ENCODE data around the gene OCLN.
"Not testable (repeated sequence)": the region's sequence is repeated elsewhere in the genome, so short reads cannot be mapped to it uniquely, and the experiment has no call there.

The OCLN gene

DNA sequence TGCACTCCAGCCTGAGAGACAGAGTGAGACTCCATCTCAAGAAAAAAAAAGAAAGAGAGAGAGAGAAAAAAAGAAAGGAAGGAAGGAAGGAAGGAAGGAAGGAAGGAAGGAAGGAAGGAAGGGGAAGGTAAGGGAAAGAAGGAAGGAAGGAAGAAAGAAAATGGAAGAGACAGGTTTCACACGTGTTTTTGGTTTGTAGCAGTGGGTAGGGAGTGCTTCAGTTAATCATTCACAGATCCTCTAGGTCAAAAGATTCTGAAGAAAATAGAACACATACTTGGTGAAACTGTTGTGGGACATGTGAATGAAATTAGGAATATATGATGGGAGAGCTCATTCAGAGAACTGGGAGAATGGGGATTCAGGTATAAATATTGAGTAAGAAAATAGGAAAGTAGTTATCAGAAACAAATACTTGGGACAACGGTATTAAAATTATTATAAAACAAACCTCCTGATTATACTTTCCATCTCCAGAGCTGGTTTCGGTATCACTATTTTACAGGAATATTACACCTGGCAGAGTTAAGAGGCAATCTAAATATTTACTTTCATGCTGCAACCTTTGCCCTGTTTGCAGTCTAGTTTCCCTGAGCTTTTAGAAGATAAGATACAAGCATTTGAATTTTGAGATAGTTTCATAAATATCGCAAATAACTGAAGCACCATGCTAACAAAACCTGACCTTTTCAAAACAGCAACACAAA, 40.5 kb upstream of the OCLN start:
- H3K27me3 ChIP-seq (ENCODE audit: low read depth, low read length), result no peaks in the 10 kb centered on the region
- H2AFZ ChIP-seq (ENCODE audit: low read depth, low read length), result no peak overlapping the region

DNA sequence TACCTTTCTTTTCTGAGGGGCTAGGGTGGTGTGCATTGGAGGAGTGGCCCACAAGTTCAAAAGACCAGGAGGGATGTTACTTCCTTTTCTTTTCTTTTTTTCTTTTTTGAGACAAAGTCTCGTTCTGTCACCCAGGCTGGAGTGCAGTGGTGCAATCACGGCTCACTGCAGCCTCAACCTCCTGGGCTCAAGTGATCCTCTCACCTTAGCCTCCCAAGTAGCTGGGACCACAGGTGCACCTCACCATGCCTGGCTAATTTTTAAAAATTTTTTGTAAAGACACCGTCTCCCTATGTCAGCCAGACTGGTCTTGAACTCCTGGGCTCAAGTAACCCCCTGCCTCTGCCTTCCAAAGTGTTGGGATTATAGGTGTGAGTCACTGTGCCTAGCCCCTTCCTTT, 39.1 kb upstream of the OCLN start:
- H3K27ac ChIP-seq (ENCODE audit: low read length); H2AFZ ChIP-seq (ENCODE audit: low read depth, low read length); H3K36me3 ChIP-seq (replicated peaks; ENCODE audit: low read depth, low read length); H3K27me3 ChIP-seq (ENCODE audit: low read depth, low read length); H3K4me2 ChIP-seq (ENCODE audit: low read length); H4K20me1 ChIP-seq (ENCODE audit: insufficient read depth, low read length); H3K9ac ChIP-seq (ENCODE audit: low read length); H3K4me3 ChIP-seq (ENCODE audit: low read length); H3K79me2 ChIP-seq (ENCODE audit: low read length); H3K4me1 ChIP-seq (ENCODE audit: low read length); H3K9me3 ChIP-seq (ENCODE audit: insufficient read depth, low read length): not testable (repeated sequence)

More for the DNA sequence above, 40.5 kb upstream of the OCLN start:
- Histone ChIP-seq H3K36me3 (replicated peaks; ENCODE audit: low read depth, low read length) (no peaks in the 10 kb centered on the region), H3K9me3 (ENCODE audit: insufficient read depth, low read length) (no peaks in the 10 kb centered on the region), H3K9ac (ENCODE audit: low read length) (no peak overlapping the region), H3K4me3 (ENCODE audit: low read length) (no peak overlapping the region), H3K4me1 (ENCODE audit: low read length) (no peaks in the 10 kb centered on the region), H3K27ac (ENCODE audit: low read length) (no peak overlapping the region), H3K4me2 (ENCODE audit: low read length) (no peak overlapping the region), H4K20me1 (ENCODE audit: insufficient read depth, low read length) (no peaks in the 10 kb centered on the region), H3K79me2 (ENCODE audit: low read length) (no peaks in the 10 kb centered on the region)
- TF ChIP-seq, protein P1, sequence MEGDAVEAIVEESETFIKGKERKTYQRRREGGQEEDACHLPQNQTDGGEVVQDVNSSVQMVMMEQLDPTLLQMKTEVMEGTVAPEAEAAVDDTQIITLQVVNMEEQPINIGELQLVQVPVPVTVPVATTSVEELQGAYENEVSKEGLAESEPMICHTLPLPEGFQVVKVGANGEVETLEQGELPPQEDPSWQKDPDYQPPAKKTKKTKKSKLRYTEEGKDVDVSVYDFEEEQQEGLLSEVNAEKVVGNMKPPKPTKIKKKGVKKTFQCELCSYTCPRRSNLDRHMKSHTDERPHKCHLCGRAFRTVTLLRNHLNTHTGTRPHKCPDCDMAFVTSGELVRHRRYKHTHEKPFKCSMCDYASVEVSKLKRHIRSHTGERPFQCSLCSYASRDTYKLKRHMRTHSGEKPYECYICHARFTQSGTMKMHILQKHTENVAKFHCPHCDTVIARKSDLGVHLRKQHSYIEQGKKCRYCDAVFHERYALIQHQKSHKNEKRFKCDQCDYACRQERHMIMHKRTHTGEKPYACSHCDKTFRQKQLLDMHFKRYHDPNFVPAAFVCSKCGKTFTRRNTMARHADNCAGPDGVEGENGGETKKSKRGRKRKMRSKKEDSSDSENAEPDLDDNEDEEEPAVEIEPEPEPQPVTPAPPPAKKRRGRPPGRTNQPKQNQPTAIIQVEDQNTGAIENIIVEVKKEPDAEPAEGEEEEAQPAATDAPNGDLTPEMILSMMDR (IDR thresholded peaks at IDR 0.05; ENCODE audit: low read depth, low read length), result no peak
- no peak for TF ChIP-seq EZH2phosphoT487 (IDR thresholded peaks at IDR 0.05; ENCODE audit: low read depth)

DNA sequence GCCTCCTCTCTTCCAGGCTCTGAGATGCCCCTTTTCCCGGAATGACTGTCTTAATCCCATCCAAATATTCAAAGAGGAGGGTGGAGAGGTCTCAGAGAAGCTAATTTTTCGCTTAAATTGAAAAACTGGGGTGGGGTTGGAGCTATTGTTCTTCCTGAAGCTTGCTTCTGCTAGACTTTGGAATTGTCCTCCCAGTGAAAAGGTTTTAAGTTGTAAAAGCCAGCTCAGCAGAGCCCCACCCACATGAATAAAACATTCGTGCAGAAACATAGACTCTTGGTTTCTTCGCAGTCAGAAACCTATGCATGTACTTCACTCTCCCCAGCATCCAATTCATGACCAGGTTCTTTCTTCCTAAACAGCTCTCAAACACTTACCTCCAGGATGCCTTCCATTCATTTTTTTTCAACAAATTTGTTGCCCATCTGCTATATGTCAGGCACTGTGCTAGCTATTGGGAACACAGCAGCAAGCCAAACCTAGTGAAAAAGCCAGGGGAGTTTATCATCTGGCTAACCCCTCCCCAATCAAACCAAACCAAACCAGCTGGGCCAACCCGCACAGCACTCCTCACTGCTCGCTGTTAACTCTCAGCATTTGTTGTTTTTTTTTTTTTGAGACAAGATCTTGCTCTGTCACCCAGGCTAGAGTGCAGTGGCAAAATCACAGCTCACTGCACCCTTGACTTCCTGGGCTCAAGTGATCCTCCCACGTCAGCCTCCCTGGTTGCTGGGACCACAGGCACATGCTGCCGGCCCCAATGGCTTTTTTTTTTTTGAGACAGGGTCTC, 37.9 kb upstream of the OCLN start:
- Histone ChIP-seq H3K4me1 (ENCODE audit: low read length) (no peaks in the 10 kb centered on the region), H3K9me3 (ENCODE audit: insufficient read depth, low read length) (no peaks in the 10 kb centered on the region), H3K36me3 (replicated peaks; ENCODE audit: low read depth, low read length) (no peaks in the 10 kb centered on the region), H2AFZ (ENCODE audit: low read depth, low read length) (no peak overlapping the region), H3K27ac (ENCODE audit: low read length) (no peak overlapping the region), H3K4me3 (ENCODE audit: low read length) (no peak overlapping the region), H3K27me3 (ENCODE audit: low read depth, low read length) (no peaks in the 10 kb centered on the region), H4K20me1 (ENCODE audit: insufficient read depth, low read length) (no peaks in the 10 kb centered on the region), H3K4me2 (ENCODE audit: low read length) (no peak overlapping the region), H3K79me2 (ENCODE audit: low read length) (no peaks in the 10 kb centered on the region), H3K9ac (ENCODE audit: low read length) (no peak overlapping the region)
- TF ChIP-seq, protein P1 (IDR thresholded peaks at IDR 0.05; ENCODE audit: low read depth, low read length), result no peak
- TF ChIP-seq EZH2phosphoT487 (IDR thresholded peaks at IDR 0.05; ENCODE audit: low read depth), result no peak

DNA sequence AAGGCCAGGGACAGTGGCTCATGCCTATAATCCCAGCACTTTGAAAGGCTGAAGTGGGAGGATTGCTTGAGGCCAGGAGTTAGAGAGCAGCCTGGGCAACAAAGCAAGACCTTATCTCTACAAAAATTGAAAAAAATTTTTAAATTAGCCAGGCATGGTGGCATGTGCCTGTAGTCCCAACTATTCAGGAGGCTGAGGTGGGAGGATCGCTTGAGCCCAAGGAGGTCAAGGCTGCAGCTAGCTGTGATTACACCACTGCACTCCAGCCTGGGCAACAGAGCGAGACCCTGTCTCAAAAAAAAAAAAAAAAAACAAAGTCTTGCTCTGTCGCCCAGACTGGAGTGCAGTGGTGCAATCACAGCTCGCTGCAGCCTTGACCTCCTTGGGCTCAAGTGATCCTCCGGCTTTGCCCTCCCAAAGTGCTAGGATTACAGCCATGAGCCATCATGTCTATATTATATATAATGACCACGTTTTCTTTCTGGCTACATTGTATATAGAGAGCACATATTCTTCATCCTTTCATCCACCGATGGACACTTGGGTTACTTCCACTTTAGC, 37.1 kb upstream of the OCLN start:
- H3K9ac ChIP-seq (ENCODE audit: low read length); H3K4me3 ChIP-seq (ENCODE audit: low read length); H3K27me3 ChIP-seq (ENCODE audit: low read depth, low read length): not testable (repeated sequence)

DNA sequence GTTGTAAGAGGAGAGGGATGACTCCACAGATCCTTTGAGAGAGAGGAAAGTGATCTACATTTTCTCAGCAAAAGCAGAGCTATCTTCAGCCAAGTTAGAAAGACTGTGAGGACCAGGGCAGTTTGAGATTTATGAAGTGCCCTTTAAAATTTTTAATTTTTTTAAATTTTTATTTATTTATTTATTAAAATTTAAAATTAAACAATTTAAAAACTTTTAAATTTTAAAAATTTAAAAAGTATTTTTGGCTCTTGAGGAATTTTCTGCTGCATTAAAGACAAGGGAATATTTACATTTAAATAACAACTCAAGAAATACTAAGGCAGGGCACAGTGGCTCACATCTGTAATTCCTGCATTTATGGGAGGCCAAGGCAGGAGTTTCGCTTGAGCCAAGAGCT, 30.4 kb upstream of the OCLN start:
- Histone ChIP-seq H3K9ac (ENCODE audit: low read length) (no peak overlapping the region), H3K4me3 (ENCODE audit: low read length) (no peak overlapping the region), H3K27me3 (ENCODE audit: low read depth, low read length) (no peaks in the 10 kb centered on the region), H3K79me2 (ENCODE audit: low read length) (no peaks in the 10 kb centered on the region), H3K4me2 (ENCODE audit: low read length) (no peak overlapping the region), H4K20me1 (ENCODE audit: insufficient read depth, low read length) (no peaks in the 10 kb centered on the region), H2AFZ (ENCODE audit: low read depth, low read length) (no peak overlapping the region), H3K27ac (ENCODE audit: low read length) (no peak overlapping the region), H3K4me1 (ENCODE audit: low read length) (peaks cover 6% of the 10 kb centered on the region), H3K36me3 (replicated peaks; ENCODE audit: low read depth, low read length) (no peaks in the 10 kb centered on the region), H3K9me3 (ENCODE audit: insufficient read depth, low read length) (no peaks in the 10 kb centered on the region)
- TF ChIP-seq, protein P1 (IDR thresholded peaks at IDR 0.05; ENCODE audit: low read depth, low read length), result no peak
- no peak for TF ChIP-seq EZH2phosphoT487 (IDR thresholded peaks at IDR 0.05; ENCODE audit: low read depth)

More for the DNA sequence above, 37.1 kb upstream of the OCLN start:
- H3K4me1 ChIP-seq (ENCODE audit: low read length); H3K27ac ChIP-seq (ENCODE audit: low read length); H3K9me3 ChIP-seq (ENCODE audit: insufficient read depth, low read length); H3K79me2 ChIP-seq (ENCODE audit: low read length); H4K20me1 ChIP-seq (ENCODE audit: insufficient read depth, low read length); H2AFZ ChIP-seq (ENCODE audit: low read depth, low read length); H3K36me3 ChIP-seq (replicated peaks; ENCODE audit: low read depth, low read length); H3K4me2 ChIP-seq (ENCODE audit: low read length): not testable (repeated sequence)

DNA sequence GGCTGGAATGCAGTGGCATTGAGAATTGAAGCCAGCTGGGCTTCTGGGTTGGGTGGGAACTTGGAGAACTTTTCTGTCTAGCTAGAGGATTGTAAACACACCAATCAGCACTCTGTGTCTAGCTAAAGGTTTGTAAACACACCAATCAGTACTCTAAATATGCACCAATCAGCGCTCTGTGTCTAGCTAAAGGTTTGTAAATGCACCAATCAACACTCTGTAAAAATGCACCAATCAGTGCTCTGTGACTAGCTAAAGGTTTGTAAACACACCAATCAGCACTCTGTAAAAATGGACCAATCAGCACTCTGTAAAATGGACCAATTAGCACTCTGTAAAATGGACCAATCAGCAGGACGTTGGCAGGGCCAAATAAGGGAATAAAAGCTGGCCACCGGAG, 26.2 kb upstream of the OCLN start:
- H3K36me3 ChIP-seq (replicated peaks; ENCODE audit: low read depth, low read length), result not testable (repeated sequence)

More for the DNA sequence above, 26.2 kb upstream of the OCLN start:
- H3K9me3 ChIP-seq (ENCODE audit: insufficient read depth, low read length); H4K20me1 ChIP-seq (ENCODE audit: insufficient read depth, low read length); H3K27me3 ChIP-seq (ENCODE audit: low read depth, low read length); H2AFZ ChIP-seq (ENCODE audit: low read depth, low read length); H3K79me2 ChIP-seq (ENCODE audit: low read length); H3K4me2 ChIP-seq (ENCODE audit: low read length); H3K4me3 ChIP-seq (ENCODE audit: low read length); H3K9ac ChIP-seq (ENCODE audit: low read length): not testable (repeated sequence)
- peaks cover 27% of the 10 kb centered on the region for H3K4me1 ChIP-seq (ENCODE audit: low read length)
- H3K27ac ChIP-seq (ENCODE audit: low read length), result peak overlapping the region; percentile 99
